ENCODE data around the gene SYCE1. TPM values are rescaled to one million over a fixed set of nuclear protein-coding genes. Genes with fewer than 3 reads are reported as not detected.

SYCE1 gene
- total and polyA plus RNA-seq, 8 donors = 0.45 to 1.7 (median 0.50) TPM; not detected in 5

Other genes starting within 250 kb of the SYCE1 start
- 1 to 10 TPM in 2 of 5 donors, not detected in 3; 2.0 to 2.6 TPM for gene CALY, start 228.7 kb downstream of the SYCE1 start, total RNA-seq
- under 1 TPM in 2 of 3 donors, not detected in 1; 0.44 to 0.78 TPM for gene CALY, start 228.7 kb downstream of the SYCE1 start, polyA plus RNA-seq
- 10 to 100 TPM in 1 of 5 donors, 1 to 10 TPM in 1, not detected in 3; 4.8 to 13.9 TPM for gene PRAP1, start 218.2 kb downstream of the SYCE1 start, total RNA-seq
- not detected for gene PRAP1, start 218.2 kb downstream of the SYCE1 start, polyA plus RNA-seq
- gene FUOM, start 207.6 kb downstream of the SYCE1 start, total RNA-seq = 10 to 100 TPM in 1 of 5 donors, 1 to 10 TPM in 2, not detected in 2; 6.4 to 16.2 (median 7.2) TPM
- gene FUOM, start 207.6 kb downstream of the SYCE1 start, polyA plus RNA-seq = 10 to 100 TPM; 19.6 to 38.3 (median 36.7) TPM
- gene ECHS1, start 192.2 kb downstream of the SYCE1 start, total RNA-seq = 10 to 100 TPM in 4 of 5 donors, 1 to 10 TPM in 1; 5.3 to 81.7 (median 46.8) TPM
- gene ECHS1, start 192.2 kb downstream of the SYCE1 start, polyA plus RNA-seq = 100 to 1,000 TPM in 2 of 3 donors, 10 to 100 TPM in 1; 99.6 to 103 (median 103) TPM
- 10 to 100 TPM in 4 of 5 donors, 1 to 10 TPM in 1; 3.3 to 40.0 (median 12.9) TPM for gene PAOX, start 186.3 kb downstream of the SYCE1 start, total RNA-seq
- 10 to 100 TPM in 1 of 3 donors, 1 to 10 TPM in 2; 4.7 to 10.3 (median 6.8) TPM for gene PAOX, start 186.3 kb downstream of the SYCE1 start, polyA plus RNA-seq
- 100 to 1,000 TPM in 3 of 5 donors, 10 to 100 TPM in 2; 36.7 to 177 (median 133) TPM for gene MTG1, start 171.4 kb downstream of the SYCE1 start, total RNA-seq
- 10 to 100 TPM; 38.8 to 52.9 (median 41.3) TPM for gene MTG1, start 171.4 kb downstream of the SYCE1 start, polyA plus RNA-seq
- gene SPRN, start 141.0 kb downstream of the SYCE1 start, total RNA-seq = not detected
- gene SPRN, start 141.0 kb downstream of the SYCE1 start, polyA plus RNA-seq = 1 to 10 TPM in 1 of 3 donors, under 1 TPM in 1, not detected in 1; 0.18 to 5.2 TPM
- gene SCART1, start 111.6 kb downstream of the SYCE1 start, total RNA-seq = 1 to 10 TPM in 4 of 5 donors, under 1 TPM in 1; 0.89 to 9.3 (median 8.1) TPM
- under 1 TPM in 2 of 3 donors, not detected in 1; 0.43 to 0.44 TPM for gene SCART1, start 111.6 kb downstream of the SYCE1 start, polyA plus RNA-seq
- 10 to 100 TPM in 2 of 5 donors, 1 to 10 TPM in 2, not detected in 1; 1.7 to 19.9 (median 11.6) TPM for gene CYP2E1, start 38.2 kb downstream of the SYCE1 start, total RNA-seq
- gene CYP2E1, start 38.2 kb downstream of the SYCE1 start, polyA plus RNA-seq = 1 to 10 TPM; 4.0 to 5.0 (median 4.6) TPM
- not detected for gene FRG2B, start 61.2 kb upstream of the SYCE1 start, total RNA-seq
- gene FRG2B, start 61.2 kb upstream of the SYCE1 start, polyA plus RNA-seq = not detected

All from stomach (tissue), 8 donors.